ENCODE results near the gene SMC3.

DNA sequence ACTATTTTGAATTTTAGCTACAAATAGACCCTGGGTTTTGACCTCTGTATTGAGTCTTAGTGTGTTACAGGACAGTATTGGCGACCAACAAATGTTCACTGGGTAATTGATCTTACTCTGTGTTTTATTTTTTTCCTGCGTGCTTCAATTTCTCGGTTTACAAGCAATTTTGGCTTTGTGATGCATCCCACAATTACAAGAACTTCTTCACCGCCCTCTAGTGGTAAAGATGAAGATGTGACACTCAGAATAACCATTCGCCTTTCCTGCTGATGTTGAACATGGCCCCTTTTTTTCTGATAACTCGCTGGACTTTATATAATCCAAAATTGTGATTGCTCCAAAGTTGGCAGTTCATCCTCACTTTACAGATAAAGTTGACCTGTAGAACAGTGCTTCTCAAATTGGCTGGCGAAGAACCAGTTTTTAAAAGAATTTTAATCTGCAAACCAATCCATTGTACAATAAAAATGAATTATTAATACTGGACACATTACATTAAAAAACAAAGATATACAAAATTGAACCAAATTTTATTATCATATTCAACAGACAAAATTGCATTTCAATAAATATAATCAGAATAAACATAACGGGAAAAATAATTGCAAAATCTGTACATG is 20.2 kb upstream of the SMC3 start:
- TF ChIP-seq, protein P1, sequence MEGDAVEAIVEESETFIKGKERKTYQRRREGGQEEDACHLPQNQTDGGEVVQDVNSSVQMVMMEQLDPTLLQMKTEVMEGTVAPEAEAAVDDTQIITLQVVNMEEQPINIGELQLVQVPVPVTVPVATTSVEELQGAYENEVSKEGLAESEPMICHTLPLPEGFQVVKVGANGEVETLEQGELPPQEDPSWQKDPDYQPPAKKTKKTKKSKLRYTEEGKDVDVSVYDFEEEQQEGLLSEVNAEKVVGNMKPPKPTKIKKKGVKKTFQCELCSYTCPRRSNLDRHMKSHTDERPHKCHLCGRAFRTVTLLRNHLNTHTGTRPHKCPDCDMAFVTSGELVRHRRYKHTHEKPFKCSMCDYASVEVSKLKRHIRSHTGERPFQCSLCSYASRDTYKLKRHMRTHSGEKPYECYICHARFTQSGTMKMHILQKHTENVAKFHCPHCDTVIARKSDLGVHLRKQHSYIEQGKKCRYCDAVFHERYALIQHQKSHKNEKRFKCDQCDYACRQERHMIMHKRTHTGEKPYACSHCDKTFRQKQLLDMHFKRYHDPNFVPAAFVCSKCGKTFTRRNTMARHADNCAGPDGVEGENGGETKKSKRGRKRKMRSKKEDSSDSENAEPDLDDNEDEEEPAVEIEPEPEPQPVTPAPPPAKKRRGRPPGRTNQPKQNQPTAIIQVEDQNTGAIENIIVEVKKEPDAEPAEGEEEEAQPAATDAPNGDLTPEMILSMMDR (conservative IDR thresholded peaks at IDR 0.05; ENCODE audit: low read depth, low read length): peak; percentile 82
- TF ChIP-seq, protein P2, sequence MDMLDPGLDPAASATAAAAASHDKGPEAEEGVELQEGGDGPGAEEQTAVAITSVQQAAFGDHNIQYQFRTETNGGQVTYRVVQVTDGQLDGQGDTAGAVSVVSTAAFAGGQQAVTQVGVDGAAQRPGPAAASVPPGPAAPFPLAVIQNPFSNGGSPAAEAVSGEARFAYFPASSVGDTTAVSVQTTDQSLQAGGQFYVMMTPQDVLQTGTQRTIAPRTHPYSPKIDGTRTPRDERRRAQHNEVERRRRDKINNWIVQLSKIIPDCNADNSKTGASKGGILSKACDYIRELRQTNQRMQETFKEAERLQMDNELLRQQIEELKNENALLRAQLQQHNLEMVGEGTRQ (IDR thresholded peaks at IDR 0.05; ENCODE audit: low read depth, low read length): no peak
- TF ChIP-seq, protein P3, sequence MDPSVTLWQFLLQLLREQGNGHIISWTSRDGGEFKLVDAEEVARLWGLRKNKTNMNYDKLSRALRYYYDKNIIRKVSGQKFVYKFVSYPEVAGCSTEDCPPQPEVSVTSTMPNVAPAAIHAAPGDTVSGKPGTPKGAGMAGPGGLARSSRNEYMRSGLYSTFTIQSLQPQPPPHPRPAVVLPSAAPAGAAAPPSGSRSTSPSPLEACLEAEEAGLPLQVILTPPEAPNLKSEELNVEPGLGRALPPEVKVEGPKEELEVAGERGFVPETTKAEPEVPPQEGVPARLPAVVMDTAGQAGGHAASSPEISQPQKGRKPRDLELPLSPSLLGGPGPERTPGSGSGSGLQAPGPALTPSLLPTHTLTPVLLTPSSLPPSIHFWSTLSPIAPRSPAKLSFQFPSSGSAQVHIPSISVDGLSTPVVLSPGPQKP (IDR thresholded peaks at IDR 0.05; ENCODE audit: borderline replicate concordance, low read depth, low read length): no peak
- no peak for TF ChIP-seq POLR2A (IDR thresholded peaks at IDR 0.05; ENCODE audit: low read depth, low read length)
- no peak for TF ChIP-seq NFE2L2 (IDR thresholded peaks at IDR 0.05; ENCODE audit: low read depth, low read length)
- peak; percentile 86 for TF ChIP-seq RAD21 (IDR thresholded peaks at IDR 0.05; ENCODE audit: low read length)
- TF ChIP-seq CEBPB (IDR thresholded peaks at IDR 0.05; ENCODE audit: low read depth, low read length): no peak
- TF ChIP-seq MAFK (IDR thresholded peaks at IDR 0.05; ENCODE audit: low read depth, low read length): no peak
